Measurements from ENCODE around the gene SHQ1.
"Not testable (repeated sequence)": the region's sequence is repeated elsewhere in the genome, so short reads cannot be mapped to it uniquely, and the experiment has no call there.

Gene SHQ1

GRCh38 chr3:72798552-72799195 is 49.6 kb downstream of the SHQ1 start:
- DNase-seq: no peak

DNA sequence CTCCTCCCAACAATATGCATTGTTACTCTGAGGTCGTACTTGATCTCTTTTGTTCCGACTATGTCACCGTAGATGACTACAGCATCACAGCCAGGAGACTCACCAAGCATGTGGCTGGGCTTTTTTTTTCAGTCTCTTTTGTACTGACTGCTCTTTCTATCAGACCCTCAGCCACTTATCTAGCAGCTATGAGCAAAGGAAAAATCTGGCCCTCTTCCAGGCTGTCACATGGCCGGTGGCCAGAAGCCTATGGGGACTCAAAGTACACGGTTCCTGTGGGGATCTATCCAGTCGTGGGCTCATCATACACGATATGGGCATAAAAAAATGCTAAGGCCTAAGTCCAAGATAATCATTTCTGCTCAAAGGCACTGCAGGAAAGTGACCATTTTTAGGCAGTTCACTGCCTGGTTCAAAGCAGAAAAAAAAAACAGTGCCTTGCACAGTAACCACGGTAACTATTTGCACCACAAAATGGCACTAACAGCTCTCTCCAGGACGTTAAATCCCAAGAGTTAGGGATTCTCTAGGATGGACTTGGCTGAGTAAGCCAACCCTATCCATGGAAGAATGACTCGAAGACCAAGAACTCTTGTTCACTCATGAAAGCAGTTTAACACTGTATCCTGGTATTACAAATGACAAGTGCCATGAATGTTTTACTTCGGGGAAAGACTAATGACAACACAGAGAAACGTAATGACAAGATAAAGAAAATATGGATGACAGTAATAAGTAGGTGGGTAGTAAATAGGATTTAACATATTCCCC is 50.3 kb downstream of the SHQ1 start:
- DNase-seq: peak; percentile 82

DNA sequence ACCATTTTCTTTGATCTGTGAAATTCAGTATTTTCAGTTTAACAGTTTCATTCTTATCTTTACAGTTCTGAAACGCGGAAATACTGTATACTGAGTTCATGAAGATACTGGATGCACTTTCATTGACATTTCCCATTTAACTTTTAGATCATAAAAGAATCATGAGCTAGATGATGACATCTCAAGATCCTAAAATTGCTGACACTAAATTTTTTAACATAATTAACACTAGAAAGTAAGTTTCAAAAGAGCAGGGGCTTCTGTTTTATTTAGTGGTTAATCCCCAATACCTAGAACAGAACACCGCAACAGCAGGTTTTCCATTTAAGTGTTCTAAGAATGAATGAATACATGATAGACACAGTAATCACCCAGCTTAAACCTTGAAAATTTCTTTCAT is 54.2 kb downstream of the SHQ1 start:
- no peak for DNase-seq

DNA sequence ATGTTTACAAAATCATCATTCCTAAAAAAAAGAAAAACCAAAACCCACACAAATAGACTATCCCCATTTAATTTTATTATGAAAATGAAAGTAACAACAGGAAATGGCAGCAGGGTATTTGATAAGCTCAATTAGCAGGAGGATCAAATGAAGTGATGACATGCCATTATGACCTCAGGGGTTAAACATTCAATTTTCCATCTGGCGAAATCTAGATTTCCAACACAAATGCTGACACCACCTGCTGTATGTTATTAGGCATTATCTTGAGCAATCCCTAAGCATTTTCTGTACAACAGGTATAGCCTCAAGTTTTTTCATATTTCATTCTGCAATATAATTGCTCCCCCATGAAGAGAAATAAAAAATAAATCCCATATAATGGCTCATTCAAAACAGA is 57.1 kb downstream of the SHQ1 start:
- DNase-seq: peak; percentile 29

GRCh38 chr3:72789786-72790185 is 58.5 kb downstream of the SHQ1 start:
- peak; percentile 51 for DNase-seq

DNA sequence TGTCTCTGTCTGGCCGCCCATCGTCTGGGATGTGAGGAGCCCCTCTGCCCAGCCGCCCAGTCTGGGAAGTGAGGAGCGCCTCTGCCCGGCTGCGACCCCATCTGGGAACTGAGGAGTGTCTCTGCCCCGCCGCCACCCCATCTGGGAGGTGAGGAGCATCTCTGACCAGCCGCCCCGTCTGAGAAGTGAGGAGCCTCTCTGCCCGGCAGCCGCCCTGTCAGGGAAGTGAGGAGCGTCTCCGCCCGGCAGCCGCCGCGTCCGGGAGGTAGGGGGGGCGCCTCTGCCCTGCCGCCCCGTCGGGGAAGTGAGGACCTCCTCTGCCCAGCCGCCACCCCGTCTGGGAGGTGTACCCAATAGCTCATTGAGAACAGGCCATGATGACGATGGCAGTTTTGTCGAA is 60.0 kb downstream of the SHQ1 start:
- DNase-seq: not testable (repeated sequence)

DNA sequence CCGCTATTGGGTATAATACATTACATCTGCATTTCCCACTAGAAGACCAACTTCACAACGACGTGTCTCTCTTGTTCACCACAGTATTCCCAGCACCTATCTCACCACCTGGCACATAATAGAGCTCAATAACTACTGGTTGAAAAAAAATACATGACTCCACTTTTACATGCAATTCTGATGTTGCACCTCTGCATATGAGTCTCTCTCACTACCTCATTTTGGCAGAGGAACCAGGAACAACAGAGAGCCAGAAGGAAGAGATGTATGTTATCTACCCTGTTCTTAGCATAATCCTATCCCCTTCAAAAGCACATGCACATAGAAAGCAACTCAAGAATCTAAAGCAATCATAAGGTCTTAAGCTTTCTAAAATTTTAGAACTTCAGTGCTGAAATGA is 61.6 kb downstream of the SHQ1 start:
- DNase-seq: no peak

GRCh38 chr3:72784226-72784625 is 64.0 kb downstream of the SHQ1 start:
- no peak for DNase-seq

GRCh38 chr3:72782521-72782920 is 65.7 kb downstream of the SHQ1 start:
- DNase-seq: no peak

DNA sequence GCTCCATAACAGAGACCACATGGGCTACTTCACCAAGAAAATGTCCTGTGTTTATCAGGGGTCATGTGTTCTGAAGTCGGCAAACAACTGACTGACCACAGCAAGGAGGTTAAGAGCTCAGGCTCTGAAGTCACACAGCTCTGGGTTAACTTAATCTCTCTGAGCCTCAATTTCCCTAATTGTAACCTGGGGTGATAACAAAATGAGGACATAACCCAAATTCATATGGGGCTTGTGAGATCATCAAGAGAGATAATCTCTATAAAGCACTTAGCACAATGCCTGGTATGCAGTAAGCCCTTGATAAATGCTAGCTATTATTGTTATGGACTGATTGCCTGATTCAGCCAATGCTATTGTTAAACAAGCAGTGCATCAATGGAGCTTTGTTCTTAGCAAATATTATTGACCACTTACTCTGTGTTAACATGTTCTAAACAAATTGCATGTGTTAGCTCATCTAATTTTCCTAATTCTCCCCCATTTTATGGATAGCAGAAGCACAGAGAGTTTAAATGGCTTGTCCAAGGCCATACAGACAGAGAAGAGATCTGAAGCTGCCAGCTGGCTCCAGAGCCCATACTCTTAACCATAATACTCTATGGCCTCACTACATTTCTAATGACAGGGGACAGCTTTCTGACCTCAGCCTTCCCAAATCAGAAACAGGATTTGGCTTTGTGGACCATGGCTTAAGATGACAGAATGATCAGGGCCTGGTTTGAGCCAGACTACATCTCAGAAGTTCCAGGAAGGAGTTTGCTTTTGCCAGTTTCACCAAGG is 78.3 kb downstream of the SHQ1 start:
- DNase-seq: no peak

GRCh38 chr3:72768936-72769335 is 79.3 kb downstream of the SHQ1 start:
- DNase-seq: no peak

DNA sequence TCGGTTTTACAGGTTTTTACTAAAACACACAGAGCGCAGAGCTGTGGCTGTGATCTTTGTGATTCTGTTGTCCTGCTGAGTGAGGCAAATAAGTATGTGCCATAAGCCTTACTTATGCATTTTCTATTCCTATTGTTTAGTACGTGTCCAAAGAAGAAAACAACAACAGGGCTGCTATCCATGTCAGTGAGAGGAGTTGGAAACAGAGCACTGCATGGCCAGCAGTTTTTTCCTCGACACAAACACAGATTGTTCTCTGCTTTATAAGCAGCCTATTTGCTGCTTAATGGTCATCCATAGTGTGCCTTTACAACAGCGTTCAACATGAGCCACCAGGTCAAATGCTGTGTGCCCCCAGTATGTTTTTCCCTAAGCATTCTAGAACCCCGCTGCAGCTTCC is 79.8 kb downstream of the SHQ1 start:
- no peak for DNase-seq

DNA sequence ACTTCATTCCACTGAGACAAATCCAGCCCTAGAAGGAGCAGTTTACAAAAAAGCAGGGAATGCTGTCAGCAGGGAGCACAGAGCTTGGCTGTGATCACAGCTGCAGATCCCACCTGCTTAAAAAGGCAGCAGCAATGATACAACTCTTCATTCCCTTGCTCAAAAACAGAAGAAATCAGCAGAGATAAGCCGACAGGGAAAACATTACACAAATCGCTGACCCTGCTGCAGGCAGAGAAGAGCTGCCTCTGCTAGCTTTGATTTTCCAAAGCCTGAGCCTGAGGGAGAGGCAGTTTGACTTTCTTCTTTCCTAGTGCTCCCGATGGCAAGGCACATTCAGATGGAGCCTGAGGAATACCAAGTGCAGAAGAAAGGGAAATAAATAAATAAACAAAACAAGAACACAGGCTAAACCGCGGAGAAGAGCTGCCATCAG is 80.2 kb downstream of the SHQ1 start:
- no peak for DNase-seq

- DNase-seq: peak; percentile 1
Observed at GRCh38 chr3:72766866-72767265, 81.4 kb downstream of the SHQ1 start.

DNA sequence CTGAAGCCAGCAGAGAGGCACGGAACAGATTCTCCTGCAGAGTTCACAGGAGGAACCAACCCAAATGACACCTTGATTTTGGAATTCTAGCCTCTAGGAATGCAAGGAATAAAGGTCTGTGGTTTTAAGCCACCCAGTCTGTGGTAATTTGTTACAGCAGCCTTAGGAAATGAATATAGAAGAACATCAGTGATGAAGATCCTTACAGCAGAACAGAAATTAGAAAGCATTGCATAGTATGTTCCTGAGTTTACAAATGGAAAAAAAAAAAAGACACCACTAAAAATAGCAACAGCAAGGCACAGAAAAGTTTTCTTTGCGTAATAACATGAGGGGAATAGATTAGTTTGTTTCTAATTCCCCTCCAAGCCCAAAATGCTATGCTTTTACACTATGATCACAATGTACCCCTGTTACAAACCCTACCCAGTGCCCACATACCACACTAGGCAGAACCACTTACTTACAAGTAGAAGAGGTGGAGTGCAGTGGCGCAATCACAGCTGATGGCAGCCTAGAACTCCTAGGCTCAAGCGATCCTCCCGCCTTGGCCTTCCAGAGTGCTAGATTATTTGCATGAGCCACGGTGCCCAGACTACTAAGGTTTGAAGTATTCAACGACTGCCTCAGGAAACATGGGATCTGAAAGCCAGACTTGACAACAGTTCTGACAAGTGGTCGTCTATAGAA is 84.3 kb downstream of the SHQ1 start:
- no peak for DNase-seq

GRCh38 chr3:72761410-72761809 is 86.8 kb downstream of the SHQ1 start:
- no peak for DNase-seq

- DNase-seq: no peak
Observed at GRCh38 chr3:72760225-72760624, 88.0 kb downstream of the SHQ1 start.

DNA sequence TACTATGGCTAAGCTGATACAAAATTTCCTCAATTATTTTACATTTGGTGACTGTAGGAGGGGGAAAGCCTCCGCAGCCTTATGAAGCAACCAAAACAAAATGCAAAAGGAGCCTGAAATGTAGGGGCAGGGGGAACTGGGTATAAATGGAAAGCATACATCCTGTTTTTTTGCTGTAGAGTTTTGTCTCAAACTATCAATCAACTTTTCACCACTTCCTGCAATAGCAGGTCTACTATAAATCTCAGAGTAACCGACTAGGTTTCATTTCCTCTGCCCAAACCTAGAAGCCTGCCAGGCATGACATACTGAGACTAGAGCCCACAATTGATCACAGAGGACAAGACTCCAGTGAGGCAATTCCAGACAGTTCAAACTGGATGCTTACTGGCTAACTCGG is 91.3 kb downstream of the SHQ1 start:
- peak; percentile 10 for DNase-seq

DNA sequence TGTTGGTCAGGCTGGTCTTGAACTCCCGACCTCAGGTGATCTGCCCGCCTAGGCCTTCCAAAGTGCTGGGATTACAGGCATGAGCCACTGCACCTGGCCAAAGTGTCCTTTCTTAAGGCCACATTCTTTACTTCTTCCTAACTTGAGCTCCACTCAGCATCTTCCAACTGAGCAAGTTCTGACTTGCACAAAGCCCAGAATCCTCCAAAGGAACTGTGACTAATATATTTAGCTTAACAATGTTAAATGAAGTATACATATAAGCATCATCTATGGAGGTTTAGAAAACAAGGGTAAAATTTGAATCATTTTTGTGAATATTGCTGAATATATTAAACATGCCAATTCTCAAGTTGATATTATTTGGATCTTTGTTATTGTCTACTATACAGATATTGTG is 93.7 kb downstream of the SHQ1 start:
- DNase-seq: no peak

DNA sequence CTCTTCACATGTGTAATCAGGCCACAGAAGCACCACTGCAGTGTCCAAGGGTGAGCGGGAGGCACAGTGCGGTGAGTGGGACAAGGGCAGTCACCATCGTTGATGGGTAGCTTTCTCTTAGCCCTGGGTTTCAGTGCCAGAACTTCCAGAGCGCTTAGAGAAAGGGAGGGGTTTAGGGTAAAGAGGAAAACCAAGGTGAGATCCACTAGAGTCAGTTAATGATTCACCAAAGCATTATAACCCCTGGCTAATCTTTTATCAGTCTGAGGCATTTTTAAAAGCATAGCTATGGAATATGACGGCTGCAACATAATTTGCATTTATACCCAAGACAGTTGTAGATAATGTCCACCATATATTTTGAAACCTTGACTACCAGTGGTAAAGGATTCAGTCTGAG is 94.8 kb downstream of the SHQ1 start:
- DNase-seq: no peak

DNA sequence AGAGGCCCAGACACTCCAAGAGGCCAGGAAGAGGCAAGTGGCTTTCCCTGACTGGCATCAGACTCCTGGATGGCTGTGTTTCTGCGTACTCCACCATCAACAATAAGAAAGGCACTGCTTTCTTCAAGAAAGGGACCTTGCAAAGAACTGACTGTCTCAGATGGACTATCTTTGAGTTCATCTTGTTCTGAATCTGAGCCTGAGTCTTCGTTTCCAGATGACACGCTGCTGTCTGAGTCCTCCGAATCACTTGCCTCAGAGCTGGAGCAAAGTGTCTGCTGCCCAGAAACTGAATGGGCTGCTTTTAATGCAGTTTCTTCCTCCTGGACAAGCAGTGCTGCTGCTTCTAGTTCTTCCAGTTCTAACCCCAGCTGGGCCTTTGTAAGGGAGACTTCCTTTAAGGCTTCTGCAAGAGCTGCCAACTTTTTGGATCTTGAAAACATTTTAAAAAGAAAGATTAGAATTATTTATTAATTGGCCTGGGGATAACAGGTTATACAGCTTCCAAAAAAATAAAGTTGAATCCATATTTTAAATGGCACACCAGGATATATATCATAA is 97.8 kb downstream of the SHQ1 start:
- DNase-seq: no peak

DNA sequence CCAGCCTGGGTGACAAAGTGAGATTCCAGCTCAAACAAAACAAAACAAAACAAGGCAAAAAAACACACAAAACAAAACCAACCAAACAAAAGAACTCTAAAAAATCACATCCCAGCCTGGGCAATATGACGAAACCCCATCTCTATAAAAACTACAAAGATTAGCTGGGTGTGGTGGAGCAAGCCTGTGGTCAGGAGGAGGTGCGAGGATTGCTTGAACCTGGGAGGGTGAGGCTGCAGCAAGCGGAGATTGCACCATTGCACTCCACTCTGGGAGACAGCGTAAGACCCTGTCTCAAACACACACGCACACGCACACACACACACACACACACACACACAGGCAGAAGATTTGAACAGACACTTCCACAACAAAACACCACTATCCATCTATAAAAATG is 99.6 kb downstream of the SHQ1 start:
- no peak for DNase-seq
